Spinal cord (tissue), 10 donors: ENCODE results near the gene RITA1. TPM values are rescaled to one million over a fixed set of nuclear protein-coding genes. Genes with fewer than 3 reads are reported as not detected.
"Not testable (repeated sequence)": the region's sequence is repeated elsewhere in the genome, so short reads cannot be mapped to it uniquely, and the experiment has no call there.

Experiments
- DNase-seq, 6 donors: peaks; one replicate each; pipeline versions ENCODE4 v3.0.0 to v3.0.0-alpha.2; 2013 to 2015; ENCODE audit warnings: low spot score in 6 of 6, low read depth in 4 of 6
- H3K27ac ChIP-seq: one replicate; pipeline ENCODE4 v1.5.1; 2013; ENCODE audit warnings: low read depth, low read length, control low read depth
- H3K27me3 ChIP-seq: one replicate; pipeline ENCODE4 v1.6.1; 2013; ENCODE audit warnings: low read length; ENCODE audit not compliant: control insufficient read depth, insufficient read depth
- H3K36me3 ChIP-seq: one replicate; pipeline ENCODE4 v1.6.1; 2013; ENCODE audit warnings: low read length; ENCODE audit not compliant: control insufficient read depth, insufficient read depth
- H3K4me1 ChIP-seq: one replicate; pipeline ENCODE4 v1.6.1; 2013; ENCODE audit warnings: low read length; ENCODE audit not compliant: control insufficient read depth, insufficient read depth
- H3K4me3 ChIP-seq: one replicate; pipeline ENCODE4 v1.5.1; 2013; ENCODE audit warnings: low read depth, low read length, control low read depth
- H3K9me3 ChIP-seq: one replicate; pipeline ENCODE4 v1.6.1; 2013; ENCODE audit warnings: low read length; ENCODE audit not compliant: control insufficient read depth, insufficient read depth
- WGBS: methylation state at CpG from one replicate; pipeline ENCODE4 v1.1.5; 2013; ENCODE audit warnings: missing lambda C conversion rate; ENCODE audit not compliant: insufficient coverage; 5-methylcytosine and 5-hydroxymethylcytosine counted together
- polyA plus RNA-seq, 2 donors: library from polyadenylated mRNA; unstranded; fragments of 120-200 nt; gene quantifications; one replicate each; pipeline ENCODE4 v1.2.1, GENCODE V29; 2013; ENCODE audit not compliant: insufficient read length in 2 of 2
- total RNA-seq, 2 donors: library from RNA; depleted of rRNA in 1 of 2; stranded (reverse); fragments of 120-200 nt in 1 of 2; fragments of >200 nt in 1 of 2; gene quantifications; one replicate each; pipeline versions ENCODE4 v1.2.3 to v1.2.4, GENCODE V29; 2013 to 2014
- donor health status: healthy.

The RITA1 gene
- total and polyA plus RNA-seq, 4 donors: 11.7 to 32.1 (median 28.6) TPM

DNA sequence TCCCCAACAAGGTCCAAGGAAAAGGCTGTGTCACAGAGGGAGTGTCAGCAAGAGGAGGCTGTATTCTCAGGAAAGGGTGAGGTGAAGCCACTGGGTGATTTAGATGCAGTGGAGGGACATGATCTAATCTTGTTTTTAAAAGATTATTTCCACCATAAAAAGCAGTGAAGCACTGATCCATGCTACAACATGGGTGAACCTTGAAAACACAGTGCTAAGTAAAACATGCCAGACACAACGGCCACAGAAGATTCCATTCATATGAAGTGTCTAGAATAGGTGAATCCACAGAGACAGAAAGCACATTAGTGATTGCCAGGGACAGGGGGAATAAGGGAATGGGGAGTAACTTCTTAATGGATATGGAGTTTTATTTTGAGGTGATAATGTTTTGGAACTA is 12.8 kb downstream of the RITA1 start:
- Histone ChIP-seq H3K27me3 (no peaks in the 10 kb centered on the region), H3K27ac (no peak overlapping the region), H3K36me3 (peaks cover 5% of the 10 kb centered on the region), H3K4me3 (no peak overlapping the region), H3K9me3 (no peaks in the 10 kb centered on the region), H3K4me1 (peaks cover 14% of the 10 kb centered on the region)
- WGBS: 78% methylated on average over 1 of the region's 1 CpG
- DNase-seq: no peak

DNA sequence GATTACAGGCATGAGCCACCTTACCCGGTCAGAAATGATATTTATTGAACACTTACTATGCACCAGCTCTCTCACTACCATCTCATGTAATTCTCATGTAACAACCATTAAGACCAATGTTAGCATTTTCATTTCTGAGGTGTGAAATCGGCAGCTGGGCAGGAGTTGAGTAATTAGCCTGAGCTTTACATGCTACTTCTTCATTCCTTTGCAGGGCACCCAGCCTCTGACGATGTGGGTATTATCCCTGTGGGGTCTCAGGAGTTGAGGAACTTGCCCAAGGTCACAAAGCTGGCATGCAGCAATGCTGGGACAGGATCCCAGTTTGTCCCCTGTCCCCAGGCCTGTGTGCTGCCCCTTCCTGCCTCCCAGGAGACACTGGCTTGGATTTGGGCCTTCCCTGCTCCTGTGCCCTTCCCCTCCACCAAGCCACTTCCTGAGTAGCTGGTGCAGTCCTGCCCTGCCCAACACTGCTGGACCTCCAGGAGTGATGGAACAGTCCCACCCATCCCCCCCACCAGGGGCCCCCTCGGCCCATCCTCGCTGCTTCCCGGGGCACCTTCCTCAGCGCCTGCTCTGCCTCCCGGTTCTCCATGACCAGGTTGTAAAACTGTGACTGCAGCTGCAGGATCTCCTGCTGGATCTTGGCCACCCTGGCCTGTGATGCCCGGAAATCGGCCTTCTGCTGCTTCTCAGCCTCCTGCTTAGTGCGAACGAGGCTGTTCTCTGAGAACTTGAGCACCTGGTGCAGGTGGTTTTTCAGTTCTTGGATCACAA is 14.7 kb downstream of the RITA1 start:
- DNase-seq: no peak
- Histone ChIP-seq H3K36me3 (peaks cover 5% of the 10 kb centered on the region), H3K4me1 (peaks cover 14% of the 10 kb centered on the region), H3K27ac (no peak overlapping the region), H3K27me3 (no peaks in the 10 kb centered on the region), H3K9me3 (no peaks in the 10 kb centered on the region), H3K4me3 (no peak overlapping the region)
- 80% methylated on average over 11 of the region's 12 CpGs for whole genome bisulfite sequencing

DNA sequence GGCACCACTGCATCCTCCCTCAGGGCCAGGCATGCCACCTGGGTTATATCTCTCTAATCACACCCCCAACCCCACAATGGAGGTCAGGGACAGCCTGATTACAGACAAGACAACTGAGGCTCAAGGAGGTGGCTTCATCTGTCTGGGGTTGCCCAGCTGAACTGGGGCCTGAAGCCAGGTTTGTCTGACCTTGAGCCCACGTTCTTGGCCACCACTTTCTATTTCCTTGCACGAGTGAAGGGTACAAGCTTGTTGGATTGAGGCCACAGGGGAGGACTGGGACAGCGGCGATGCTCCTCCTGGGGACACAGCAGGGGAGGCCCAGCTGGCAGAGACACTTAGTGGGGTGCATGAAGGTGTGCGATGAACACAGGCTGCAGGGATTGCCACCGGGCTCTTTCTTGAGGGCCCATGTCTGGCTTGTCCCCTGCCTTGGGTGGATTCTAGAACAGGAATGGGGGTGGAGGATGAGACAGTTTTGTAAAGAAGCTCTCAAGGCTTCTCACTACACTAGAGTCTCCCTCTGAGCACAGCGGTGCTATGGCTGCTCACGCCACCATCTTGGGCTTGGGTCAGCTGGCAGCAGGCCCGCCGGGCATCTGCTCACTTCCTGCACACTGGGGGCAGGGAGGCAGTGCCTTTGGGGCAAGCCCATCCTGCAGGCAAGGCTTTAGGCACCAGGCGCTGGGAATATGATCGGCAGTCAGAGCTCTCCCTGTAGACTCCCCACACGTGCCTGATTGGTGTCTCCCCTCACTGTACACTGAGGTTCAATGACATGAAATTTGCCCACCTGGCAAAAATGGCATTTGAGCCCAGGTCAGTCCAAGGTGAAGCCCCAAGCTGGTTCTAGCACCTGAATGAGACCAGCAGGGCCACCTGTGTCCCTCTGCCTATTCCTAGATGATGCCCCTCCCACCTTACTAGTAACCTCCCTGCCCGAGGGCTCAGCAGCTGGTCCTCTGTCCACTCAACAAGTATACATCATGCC is 16.0 kb downstream of the RITA1 start:
- H3K9me3 ChIP-seq: no peaks in the 10 kb centered on the region
- H3K4me1 ChIP-seq: peaks cover 14% of the 10 kb centered on the region
- DNase-seq: no peak
- H3K36me3 ChIP-seq: peaks cover 5% of the 10 kb centered on the region
- WGBS: 66% methylated on average over 11 of the region's 14 CpGs
- no peak overlapping the region for H3K4me3 ChIP-seq
- no peak overlapping the region for H3K27ac ChIP-seq
- no peaks in the 10 kb centered on the region for H3K27me3 ChIP-seq

DNA sequence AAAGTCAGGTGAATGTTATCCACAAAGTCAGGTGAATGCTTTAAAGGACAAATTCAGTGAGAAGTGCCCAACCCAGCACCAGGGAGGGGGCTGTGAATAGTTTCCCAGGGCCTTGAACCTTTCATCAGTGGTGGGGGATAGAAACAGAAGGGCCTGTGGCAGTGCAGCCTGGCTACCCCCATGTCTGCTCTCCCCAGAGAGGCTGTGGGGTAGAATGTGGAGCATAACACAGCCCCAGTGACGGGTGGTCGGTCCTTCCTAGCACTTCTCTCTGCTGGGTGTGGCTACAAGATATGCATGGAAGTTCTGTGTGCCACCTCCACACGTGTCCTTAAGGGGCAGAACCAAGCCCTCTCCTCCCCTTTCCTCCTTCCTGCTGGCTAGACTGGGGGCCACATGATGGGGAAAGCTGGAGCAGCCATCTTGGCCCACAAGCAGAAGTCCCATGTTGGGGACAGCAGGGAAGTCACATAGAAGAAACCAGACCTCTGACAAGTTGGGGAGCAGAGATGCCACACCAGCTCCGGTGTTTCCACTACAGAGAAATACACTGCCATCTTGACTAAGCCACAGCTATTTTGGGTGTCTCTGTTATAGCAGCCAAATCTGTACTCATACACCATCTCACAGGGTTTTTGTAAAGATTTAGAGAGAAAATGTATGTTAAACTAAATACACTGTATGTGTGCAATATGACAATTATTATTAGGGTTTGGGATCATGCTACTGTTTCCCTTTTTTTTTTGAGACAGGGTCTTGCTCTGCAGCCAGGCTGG is 17.0 kb downstream of the RITA1 start:
- H3K4me3 ChIP-seq: no peak overlapping the region
- no peaks in the 10 kb centered on the region for H3K9me3 ChIP-seq
- no peak for DNase-seq
- WGBS: 87% methylated on average over 4 of the region's 4 CpGs
- no peak overlapping the region for H3K27ac ChIP-seq
- H3K36me3 ChIP-seq: peaks cover 9% of the 10 kb centered on the region
- no peaks in the 10 kb centered on the region for H3K27me3 ChIP-seq
- H3K4me1 ChIP-seq: peaks cover 9% of the 10 kb centered on the region

DNA sequence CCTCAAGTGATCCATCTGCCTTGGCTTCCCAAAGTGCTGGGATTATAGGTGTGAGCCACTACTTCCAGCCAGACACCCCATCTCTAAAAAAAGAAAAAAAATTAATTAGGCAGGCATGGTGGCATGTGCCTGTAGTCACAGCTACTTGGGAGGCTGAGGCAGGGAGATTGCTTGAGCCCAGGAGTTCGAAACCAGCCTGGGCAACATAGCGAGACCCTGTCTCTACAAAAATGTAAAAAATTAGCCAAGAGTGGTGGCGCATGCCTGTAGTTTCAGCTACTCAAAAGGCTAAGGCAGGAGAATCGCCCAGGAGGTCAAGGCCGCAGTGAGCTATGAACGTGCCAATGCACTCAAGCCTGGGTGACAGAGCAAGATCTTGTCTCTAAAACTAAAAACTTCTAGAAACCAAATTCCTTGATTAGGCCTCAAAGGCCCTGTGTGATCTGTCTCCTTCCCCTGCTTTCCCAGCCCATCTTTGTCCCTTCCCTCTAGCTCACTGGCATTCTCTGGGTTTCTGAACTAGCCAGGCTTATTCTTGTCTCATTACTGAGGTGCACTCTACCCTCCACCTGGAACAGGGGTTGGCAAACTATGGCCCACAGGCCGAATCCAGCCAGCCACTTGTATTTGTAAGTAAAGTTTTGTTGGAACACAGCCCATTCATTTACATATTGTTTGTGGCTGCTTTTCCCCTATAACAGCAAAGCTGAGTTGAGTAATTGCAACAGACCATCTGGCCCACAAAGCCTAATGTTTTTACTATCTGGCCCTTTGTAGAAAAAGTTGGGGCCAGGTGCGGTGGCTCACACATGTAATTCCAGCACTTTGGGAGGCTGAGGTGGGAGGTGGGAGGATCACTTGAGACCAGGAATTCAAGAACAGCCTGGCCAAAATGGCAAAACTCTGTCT is 18.6 kb downstream of the RITA1 start:
- WGBS: 95% methylated on average over 6 of the region's 8 CpGs
- H3K36me3 ChIP-seq: peaks cover 9% of the 10 kb centered on the region
- H3K4me3 ChIP-seq: no peak overlapping the region
- no peaks in the 10 kb centered on the region for H3K9me3 ChIP-seq
- DNase-seq: peak in 1 of 6 donors; percentile 19
- no peak overlapping the region for H3K27ac ChIP-seq
- H3K4me1 ChIP-seq: peaks cover 9% of the 10 kb centered on the region
- no peaks in the 10 kb centered on the region for H3K27me3 ChIP-seq

DNA sequence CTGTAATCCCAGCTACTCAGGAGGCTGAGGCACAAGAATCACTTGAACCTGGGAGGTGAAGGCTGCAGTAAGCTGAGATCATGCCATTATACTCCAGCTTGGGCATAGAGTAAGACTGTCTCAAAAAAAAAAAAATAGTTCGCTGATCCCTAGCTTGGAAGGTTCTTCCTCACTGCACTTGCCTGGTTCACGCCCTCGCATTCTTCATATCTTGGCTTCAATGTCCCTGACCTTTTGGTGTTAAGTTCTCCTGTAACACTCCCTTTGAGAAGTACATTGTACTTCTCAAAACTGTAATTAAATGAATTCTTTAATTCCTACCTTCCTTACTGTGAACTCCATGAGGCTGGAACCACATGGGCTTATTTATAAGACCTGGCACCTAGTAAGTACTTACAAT is 19.3 kb downstream of the RITA1 start:
- Histone ChIP-seq H3K27me3 (no peaks in the 10 kb centered on the region), H3K27ac (no peak overlapping the region), H3K36me3 (peaks cover 9% of the 10 kb centered on the region), H3K4me1 (peaks cover 9% of the 10 kb centered on the region), H3K4me3 (no peak overlapping the region), H3K9me3 (no peaks in the 10 kb centered on the region)
- no peak for DNase-seq
- 100% methylated on average over 3 of the region's 3 CpGs for WGBS

DNA sequence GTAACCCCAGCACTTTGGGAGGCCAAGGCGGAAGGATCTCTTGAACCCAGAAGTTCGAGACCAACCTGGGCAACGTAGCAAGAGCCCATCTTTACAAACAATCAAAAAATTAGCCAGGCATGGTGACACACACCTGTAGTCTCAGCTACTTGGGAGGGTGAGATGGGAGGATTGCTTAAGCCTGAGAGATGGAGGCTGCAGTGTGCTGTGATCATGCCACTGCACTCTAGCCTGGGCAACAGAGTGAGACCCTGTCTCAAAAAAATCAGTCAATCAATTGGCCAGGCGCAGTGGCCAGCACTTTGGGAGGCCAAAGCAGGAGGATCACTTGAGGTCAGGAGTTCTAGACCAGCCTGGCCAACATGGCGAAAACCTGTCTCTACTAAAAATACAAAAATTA is 21.3 kb downstream of the RITA1 start:
- WGBS: 100% methylated on average over 2 of the region's 5 CpGs
- H3K27me3 ChIP-seq, H3K9me3 ChIP-seq, DNase-seq, H3K27ac ChIP-seq, H3K4me1 ChIP-seq, H3K4me3 ChIP-seq, H3K36me3 ChIP-seq: not testable (repeated sequence)

DNA sequence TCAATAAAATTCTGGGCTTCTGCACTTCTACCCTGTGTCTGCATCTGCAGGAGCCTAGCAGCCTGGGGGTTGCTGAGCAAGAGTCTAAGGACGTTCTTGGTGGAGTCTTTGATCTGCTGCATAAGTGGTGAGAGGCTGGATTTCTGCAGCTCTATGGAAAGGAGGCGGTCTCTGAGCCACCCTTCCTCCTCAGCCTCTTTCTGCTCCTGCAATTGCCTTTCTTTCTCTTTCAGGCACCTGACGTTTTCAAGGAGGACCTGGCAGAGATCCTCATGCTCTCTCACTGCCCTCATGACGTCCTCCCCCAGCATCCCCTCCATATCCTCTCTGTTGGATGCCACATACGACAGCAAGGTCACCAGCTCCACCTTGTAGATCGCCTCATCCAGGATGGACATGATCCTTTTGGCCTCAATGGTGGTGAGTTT is 22.1 kb downstream of the RITA1 start:
- H3K27me3 ChIP-seq: no peaks in the 10 kb centered on the region
- 64% methylated on average over 4 of the region's 6 CpGs for WGBS
- no peak for DNase-seq
- no peaks in the 10 kb centered on the region for H3K9me3 ChIP-seq
- no peak overlapping the region for H3K27ac ChIP-seq
- H3K4me1 ChIP-seq: no peaks in the 10 kb centered on the region
- H3K36me3 ChIP-seq: peaks cover 4% of the 10 kb centered on the region
- no peak overlapping the region for H3K4me3 ChIP-seq
